GM19455 (cell line): ENCODE data around the gene GTF2F1.
"Not testable (repeated sequence)": the region's sequence is repeated elsewhere in the genome, so short reads cannot be mapped to it uniquely, and the experiment has no call there.

Source experiments
- ATAC-seq: cut with Tn5 transposase; IDR thresholded peaks from one replicate; pipeline ENCODE4 v1.9.1; 2021; ENCODE audit not compliant: unreplicated experiment

GTF2F1 gene

DNA sequence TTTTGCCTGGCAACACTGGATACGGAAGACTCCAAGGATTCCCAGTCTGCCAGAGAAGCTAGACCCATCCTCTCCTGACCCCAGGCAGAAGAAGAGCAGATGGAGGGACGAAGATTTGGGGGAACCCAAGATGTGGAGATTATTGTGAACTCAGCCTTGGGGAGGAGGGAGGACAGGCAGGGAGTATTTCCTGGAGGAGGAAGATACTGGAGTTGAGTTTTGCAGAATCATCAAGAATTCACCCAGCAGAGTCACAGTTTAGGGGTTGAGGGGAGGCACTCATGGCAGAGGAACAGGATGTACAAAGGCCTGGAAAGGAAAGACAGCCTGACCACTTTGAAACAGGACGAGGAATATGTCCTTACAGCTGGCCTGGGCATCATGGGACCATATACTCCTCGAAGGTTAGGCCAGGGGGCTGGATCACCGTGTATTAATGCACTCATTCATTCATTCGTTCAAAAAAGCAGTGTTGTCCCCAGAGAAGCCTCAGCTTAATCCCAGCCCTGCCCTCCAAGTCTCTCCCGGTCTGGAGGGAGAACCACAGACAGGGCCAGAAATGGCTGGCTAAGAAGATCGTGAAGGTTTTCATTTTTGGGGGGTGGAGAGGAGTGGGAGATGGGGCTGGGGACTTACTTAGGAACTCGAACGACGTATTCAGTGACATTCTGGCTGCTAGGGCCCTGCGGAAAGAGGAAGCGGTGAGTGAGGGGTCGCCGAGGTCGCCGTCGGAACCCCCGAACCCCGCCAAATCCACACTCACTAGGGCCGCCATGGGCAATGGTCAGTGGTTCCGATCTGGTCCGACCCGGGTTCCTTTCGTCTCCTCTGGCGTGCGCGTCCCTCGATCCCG, 517 bp downstream of the GTF2F1 start:
- ATAC-seq, result no peak

DNA sequence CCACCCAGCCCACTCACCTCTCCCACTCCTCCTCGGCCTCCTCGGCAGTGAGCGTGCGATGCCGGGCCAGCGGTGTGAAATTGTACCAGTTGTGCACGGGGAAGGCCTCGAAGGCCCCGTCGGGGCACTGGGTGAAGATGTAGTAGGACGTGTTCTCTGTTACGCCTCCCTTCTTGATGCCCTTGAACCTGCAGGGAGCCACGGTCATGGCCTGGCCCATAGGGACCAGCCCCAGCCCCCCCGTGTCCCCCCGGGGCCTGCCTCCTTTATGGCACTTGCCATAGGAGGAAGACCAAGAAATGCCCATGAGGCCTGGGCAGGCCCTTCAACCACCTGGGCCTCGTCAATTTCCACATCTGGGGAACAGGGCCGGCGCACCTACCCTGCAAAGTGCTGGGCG, 5.6 kb downstream of the GTF2F1 start:
- ATAC-seq, result no peak

DNA sequence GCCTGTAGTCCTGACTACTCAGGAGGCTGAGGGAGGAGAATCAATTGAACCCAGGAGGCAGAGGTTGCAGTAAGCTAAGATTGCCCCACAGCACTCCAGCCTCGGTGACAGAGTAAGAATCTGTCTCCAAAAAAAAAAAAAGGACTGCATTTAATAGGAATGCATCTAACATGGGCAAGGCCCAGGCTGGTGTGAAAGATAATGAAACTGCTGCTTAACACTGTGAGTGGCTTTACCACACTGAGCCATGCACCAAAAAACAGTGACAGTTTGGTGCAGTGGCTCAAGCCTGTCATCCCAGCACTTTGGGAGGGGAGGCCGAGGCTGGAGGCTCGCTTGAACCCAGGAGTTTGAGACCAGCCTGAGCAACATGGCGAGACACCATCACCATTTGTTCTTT, 8.6 kb downstream of the GTF2F1 start:
- ATAC-seq, result no peak

DNA sequence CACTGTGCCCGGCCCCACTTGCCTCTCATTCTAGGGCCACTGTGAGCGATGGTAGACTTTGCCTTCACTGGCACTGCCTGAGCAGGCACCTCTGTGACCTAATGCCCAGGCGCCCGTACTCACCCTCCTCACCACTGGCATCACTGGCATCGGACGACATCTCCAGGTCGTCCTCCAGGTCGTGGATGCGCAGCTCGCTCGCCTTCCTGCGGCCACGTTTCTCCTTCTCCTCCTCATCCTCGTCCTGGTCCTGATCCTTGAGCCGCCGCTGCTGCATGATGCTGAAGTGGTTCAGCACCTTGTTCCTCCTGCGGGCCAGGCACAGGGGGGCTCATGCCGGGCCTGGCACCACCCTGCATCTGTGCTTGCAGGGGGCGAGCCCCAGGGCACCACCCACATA, 9.8 kb downstream of the GTF2F1 start:
- ATAC-seq, result no peak

DNA sequence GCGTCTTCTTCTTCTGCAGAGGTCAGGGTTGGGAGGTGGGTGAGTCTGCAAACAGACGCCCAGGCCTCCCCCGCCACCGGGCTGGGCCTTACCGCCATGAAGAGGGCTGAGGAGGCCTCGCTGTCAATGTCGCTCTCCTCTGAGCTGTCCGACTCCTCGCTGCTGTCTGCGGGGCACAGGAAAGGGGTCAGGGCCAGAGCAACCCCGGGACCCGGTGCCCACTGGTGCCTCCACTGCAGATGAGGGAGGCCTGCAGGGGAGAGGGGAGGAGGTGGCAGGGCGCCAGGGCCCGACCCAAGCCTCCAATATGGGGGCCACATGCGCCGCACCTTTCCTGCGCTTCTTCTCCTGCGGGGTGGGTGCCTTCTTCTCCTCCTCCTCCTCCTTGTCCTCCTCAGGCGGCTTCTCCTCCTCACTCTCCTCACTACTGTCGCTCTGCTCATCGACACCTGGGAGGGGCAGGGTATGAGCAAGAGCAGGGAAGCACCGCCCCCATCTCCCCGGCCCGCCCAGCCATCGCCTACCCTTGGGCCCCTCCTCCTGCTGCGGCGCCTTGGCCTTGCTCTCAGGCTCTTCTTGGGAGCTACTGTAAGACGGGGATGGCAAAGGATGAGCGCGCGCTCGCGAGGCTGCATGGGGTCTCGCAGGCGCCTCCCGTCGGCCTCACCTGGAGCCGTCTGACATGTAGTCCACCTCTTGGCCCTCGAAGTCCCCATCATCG, 11.8 kb downstream of the GTF2F1 start:
- no peak for ATAC-seq

DNA sequence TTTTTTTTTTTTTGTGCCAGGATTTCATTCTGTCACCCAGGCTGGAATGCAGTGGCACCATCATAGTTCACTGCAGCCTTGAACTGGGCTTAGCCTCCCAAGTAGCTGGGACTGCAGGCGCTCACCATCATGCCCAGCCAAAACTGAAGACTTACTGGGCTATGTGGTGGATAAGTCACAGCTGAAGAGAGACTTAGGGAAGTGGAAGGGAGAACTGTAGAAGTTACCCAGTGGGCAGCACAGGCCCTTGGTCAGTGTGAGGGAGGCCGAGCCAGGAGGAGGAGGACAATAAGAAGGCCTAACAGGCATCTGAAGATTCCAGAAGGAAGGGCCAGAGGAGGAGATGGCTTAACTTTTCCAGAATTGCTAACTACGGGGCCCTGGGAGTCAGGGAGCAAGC, 13.2 kb downstream of the GTF2F1 start:
- ATAC-seq, result no peak

DNA sequence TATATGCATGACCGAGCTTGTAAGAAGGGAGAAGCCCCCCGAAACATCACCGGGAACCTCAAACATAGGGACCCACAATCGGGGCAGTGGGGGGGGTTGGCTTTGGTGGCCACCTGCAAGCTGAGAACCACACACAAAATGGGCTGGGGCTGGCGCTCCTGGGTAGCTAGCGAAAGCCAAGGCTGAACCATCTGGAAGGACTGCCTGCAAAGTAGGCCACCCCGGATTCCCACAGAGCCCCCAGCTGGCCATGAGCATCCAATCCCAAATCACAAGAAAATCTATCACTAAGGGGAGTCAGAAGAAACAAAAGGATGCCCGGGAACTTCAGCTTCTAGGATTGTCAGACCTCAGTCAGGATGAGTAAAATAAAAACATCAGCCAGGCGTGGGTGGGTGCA, 14.5 kb downstream of the GTF2F1 start:
- no peak for ATAC-seq

DNA sequence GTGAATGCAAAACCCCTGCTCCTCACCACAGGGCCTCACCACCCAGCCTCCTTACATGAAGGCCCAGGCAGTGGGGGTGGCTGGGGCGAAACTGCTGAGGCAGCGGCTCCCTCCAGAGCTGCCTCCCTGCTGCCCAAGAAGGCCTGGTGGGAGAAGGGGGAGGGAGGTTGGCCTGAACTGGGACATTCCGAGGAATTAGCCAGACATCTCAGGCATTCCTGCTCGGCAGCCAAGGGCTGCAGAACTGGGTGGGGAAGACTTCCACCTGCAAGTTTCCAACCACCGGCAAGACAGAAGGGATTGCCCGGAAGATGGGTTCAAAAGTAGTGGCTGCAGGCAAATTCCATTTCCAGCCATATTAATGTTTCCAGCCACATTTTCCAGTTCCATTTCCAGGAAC, 14.9 kb downstream of the GTF2F1 start:
- ATAC-seq, result no peak

DNA sequence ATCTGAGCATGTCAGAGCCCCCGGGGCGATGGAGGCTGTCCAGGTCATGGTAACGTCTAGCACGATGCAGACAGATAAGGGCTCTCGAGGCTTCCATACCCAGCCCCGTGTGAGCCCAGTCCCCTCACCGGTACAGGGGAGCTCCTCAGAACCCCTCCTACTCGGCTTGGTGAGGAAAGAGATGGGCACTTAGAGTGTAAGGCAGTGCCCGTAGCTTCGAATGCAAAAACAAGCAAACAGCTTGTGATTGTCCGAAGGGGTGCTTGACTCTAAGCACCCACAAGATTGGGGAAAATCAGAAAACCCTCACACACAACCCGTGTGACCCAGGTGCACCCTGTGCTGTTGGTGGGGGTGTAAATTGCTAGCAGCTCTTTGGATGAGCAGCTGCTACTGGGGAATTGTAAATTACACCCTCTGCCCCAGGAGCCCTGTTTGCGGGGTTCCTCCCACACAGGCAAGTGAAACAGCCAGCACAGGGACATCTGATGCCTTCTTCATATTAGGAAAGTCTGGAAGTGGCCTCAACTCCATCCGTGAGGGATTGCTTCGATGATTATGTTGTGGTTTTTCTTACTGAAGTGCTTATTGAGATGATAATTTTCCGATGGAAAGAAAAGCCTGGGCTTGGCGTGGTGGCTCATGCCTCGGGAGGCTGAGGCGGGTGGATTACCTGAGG, 16.3 kb downstream of the GTF2F1 start:
- ATAC-seq, result no peak

DNA sequence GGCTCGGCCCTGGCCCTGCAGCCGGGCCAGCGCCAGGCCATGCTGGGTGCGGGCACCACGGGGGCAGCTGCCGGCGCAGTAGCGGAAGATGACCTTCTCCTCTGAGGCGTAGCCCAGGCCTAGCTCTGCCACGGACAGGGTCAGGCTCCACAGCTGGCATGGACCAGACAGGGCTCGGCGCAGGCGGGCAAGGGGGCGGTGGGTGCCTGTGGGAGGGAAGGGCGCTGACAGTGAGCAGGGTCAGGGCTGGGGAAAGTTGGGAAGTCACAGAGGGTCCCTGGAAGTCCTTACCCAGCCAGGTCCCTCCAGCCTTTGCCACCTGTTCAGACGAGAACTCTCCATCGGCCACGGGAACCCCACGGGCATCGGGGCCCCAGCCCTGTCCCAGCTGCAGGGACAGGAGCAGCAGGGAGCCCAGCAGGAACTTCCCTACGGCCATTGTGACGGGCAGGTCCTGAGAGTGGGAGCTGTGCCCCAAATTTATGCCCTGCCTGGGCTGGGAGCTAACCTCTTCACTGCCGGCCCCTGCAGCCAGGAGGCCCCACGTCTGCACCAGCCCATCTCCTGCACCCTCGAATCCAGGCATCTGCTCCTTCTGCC, 17.5 kb downstream of the GTF2F1 start, which contains the start of gene PSPN:
TSS of gene PSPN (minus strand) at position 523 of the 600 bp plus-strand sequence. CDS start at position 439, 84 bp downstream.
- ATAC-seq, result no peak

DNA sequence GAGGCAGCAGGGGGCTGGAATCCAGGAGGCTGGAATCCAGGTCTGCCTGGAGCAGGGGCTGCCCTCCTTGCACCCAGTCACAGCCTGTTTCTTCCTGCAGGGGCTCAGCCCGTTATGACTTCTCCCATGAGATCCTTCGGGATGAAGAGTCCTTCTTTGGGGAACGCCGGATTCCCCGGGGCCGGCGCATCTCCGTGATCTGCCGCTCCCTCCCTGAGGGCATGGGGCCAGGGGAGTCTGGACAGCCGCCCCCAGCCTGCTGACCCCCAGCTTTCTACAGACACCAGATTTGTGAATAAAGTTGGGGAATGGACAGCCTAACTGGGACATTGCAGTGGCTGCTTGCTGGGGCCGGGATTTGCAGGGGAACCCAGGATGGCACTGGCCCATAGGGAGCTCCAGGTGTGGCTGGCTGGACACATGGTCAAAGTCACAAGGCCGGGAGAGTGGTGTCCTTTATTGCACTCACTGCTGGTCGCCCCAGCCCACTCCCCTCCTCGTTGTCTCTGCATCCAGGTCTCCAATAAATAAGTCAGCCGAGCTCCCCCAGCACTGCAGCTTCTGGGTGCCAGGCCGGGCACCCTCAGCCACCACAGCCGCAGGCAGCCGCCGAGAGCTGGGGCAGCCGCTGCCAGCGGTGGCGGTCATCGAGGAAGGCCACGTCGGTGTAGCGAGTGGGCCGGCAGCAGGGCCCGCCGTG, 18.1 kb downstream of the GTF2F1 start:
- no peak for ATAC-seq

DNA sequence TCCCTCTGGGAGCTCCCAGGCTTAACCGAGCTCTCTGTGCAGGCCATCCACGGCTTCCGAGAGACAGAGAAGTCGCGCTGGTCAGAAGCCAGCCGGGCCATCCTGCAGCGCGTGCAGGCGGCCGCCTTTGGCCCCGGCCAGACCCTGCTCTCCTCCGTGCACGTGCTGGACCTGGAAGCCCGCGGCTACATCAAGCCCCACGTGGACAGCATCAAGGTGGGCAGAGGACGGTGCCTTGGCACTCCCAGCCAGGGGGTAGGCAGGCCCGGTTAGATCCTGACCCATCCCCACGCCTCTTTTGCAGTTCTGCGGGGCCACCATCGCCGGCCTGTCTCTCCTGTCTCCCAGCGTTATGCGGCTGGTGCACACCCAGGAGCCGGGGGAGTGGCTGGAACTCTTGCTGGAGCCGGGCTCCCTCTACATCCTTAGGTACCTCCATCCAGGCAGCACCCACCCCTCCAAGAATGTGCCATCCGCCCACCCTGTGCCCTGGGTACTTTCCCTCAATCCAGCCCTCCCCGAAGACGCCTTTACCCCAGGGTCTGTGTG, 18.7 kb downstream of the GTF2F1 start:
- no peak for ATAC-seq

DNA sequence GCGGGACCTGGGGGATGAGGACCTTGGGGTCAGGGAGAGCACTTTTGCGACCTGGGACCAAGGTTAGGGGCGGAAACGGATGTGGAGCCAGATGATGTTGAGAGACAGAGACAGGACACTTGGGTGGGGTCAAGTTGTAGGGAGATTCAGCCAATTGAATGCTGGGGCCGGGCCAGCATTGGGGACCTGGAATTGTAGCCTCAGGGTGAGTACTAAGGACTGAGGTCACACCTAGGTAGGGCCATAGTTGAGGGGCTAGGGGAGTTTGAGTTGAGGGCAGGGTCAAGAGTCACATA, 19.2 kb downstream of the GTF2F1 start:
- no peak for ATAC-seq

DNA sequence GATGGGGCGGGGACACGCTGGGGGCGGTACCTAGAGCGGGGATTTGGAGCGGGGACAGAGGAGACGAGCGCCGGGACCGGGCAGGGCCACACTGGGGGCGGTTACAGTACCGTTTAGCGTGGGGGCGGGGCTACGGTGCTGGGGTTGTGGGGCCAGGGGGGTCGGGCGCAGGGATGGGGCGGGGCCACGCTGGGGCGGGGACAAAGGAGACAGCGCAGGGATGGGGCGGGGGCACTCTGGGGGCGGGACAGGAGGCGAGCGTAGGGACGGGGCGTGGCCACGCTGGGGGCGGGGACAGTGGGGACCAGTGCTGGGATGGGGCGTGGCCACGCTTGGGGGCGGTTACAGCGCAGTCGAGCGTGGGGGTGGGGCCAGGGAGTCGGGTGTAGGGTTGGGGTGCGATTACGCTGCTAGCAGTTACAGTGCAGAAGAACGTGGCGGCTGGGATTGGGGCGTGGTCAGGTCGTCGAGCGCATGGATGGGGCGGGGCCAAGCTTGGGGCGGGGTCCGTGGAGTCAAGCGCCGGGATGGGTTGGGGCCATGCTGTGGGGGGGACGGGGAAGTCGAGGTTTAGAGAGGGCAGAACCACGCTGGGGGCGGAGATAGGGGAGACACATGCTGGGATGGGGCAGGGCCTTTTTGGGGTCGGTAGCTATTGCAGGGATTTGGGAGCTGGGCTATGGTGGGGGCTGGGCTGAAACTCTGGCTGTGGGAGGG, 19.7 kb downstream of the GTF2F1 start:
- ATAC-seq, result peak; percentile 43

DNA sequence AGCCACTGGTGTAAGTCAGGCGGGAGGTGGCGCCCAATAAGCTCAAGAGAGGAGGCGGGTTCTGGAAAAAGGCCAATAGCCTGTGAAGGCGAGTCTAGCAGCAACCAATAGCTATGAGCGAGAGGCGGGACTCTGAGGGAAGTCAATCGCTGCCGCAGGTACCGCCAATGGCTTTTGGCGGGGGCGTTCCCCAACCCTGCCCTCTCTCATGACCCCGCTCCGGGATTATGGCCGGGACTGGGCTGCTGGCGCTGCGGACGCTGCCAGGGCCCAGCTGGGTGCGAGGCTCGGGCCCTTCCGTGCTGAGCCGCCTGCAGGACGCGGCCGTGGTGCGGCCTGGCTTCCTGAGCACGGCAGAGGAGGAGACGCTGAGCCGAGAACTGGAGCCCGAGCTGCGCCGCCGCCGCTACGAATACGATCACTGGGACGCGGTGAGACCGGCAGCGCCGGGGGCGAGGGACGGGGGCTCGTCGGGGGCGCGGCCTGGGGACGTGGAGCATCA, 20.3 kb downstream of the GTF2F1 start, which contains the start of gene ALKBH7:
TSS of gene ALKBH7 (plus strand) at position 201 of the 502 bp plus-strand sequence. CDS start at position 228, 27 bp downstream.
- peak; percentile 72 for ATAC-seq

DNA sequence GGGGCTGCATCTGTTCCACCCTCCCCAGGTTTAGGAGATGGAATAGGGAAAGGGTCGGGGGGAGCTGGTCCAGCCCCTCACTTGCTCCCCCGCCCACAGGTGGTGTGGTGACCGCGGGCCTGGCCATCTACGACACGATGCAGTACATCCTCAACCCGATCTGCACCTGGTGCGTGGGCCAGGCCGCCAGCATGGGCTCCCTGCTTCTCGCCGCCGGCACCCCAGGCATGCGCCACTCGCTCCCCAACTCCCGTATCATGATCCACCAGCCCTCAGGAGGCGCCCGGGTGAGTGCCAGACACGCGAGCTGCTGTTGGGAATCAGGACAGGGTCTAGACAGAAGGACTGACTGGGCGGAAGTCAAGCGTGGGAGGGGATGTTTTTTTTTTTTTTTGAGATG, 28.6 kb downstream of the GTF2F1 start:
- ATAC-seq, result no peak

DNA sequence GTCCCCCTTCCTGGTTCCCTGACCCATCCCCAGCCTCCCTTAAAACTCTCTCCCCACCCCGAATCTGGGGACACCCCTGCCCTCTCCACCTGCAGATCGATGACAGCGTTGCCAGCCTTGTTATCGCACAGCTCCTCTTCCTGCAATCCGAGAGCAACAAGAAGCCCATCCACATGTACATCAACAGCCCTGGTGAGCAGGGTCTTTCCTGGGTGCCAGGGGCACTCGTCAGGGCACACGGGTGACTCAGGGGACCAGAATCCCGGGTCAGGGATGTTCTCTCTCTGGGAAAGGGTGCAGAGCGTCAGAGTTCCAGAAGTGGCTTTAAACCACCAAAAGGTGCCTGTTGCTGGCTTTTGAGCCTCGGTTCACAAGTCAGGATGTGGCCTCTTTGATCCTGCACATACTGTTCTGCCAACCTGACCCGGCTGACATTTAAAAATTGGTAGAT, 30.6 kb downstream of the GTF2F1 start:
- ATAC-seq, result no peak

DNA sequence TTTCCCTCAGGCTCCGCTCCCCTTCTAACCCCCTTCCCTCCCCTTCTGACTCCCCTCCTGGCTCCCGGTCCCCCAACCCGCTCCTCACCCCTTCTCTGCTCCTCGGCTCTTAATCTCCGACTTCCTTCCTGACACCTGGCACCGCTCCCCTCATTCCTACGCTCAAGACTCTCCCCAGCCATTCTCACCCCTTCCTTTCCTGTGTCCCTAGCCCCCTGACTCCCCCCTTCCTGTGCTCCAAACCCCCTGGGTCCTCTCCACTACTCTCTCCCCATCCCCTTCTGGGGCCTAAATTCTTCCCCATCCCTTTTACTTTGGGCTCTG, 31.0 kb downstream of the GTF2F1 start:
- no peak for ATAC-seq

DNA sequence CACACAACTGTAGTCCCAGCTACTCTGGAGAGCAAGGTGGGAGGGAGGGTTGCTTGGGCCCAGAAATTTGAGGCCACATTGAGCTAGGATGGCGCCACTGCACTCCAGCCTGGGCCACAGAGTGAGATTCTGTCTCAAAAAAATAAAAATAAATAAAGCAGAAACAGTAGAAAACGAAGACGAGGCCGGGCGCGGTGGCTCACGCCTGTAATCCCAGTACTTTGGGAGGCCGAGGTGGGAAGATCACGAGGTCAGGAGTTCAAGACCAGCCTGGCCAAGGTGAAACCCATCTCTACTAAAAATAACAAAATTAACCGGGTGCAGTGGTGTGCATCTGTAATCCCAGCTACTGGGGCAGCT, 32.1 kb downstream of the GTF2F1 start:
- ATAC-seq, result not testable (repeated sequence)

DNA sequence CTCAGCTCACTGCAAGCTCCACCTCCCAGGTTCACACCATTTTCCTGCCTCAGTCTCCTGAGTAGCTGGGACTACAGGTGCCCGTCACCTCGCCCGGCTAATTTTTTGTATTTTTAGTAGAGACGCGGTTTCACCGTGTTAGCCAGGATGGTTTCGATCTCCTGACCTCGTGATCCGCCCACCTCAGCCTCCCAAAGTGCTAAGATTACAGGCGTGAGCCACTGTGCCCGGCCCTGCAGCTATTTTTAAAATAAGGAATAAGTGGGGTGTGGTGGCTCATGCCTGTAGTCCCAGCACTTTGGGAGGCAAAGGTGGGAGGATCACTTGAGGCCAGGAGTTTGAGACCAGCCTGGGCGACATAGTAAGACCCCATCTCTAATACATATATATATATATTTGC, 32.5 kb downstream of the GTF2F1 start:
- ATAC-seq, result not testable (repeated sequence)
